SK-N-SH (cell line): Measurements from ENCODE around the gene SIL1. TPM values are rescaled to one million over a fixed set of nuclear protein-coding genes. Genes with fewer than 3 reads are reported as not detected.
A peak's percentile ranks its signal among the peaks of the same experiment; 100 is the strongest.

Experiments used
- CTCF ChIA-PET: fragments of 300-600, 350-600 bp; formaldehyde crosslinking; extraction: SDS; loops from one replicate; lab custom pipeline; 2021; lab: Yijun Ruan, JAX
- POLR2A ChIA-PET: fragments of 350-600 bp; sonication (Branson Sonifier 250); formaldehyde crosslinking; extraction: SDS; loops from one replicate; lab custom pipeline; 2020; ENCODE audit warnings: antibody characterized with exemption, inconsistent platforms; lab: Yijun Ruan, JAX
- DNase-seq: peaks from one replicate; pipeline ENCODE4 v3.0.0; 2012
- H2AFZ ChIP-seq: fragments of 200-600 bp; sonication (generic); 2 replicates; pipeline ENCODE4 v1.8.1; 2016; ENCODE audit warnings: antibody characterized with exemption, mild to moderate bottlenecking, low read depth
- H3F3A ChIP-seq: fragments of 200-600 bp; sonication (generic); replicated peaks from 2 replicates; pipeline ENCODE3; 2016; ENCODE audit warnings: antibody characterized with exemption, mild to moderate bottlenecking; ENCODE audit not compliant: insufficient read depth
- H3K27ac ChIP-seq, 2 experiments: fragments of 200-500 bp in 1 of 2; fragments of 200-600 bp in 1 of 2; sonication (Bioruptor generic) in 1 of 2; sonication (generic), shearing (Covaris generic) in 1 of 2; 2 replicates each; pipeline versions ENCODE4 v1.5.1 to v1.6.1; 2014 to 2016; ENCODE audit warnings: low read depth in 2 of 2, inconsistent platforms in 1 of 2, low read length in 1 of 2, mild to moderate bottlenecking in 1 of 2, mixed read lengths in 1 of 2
- H3K27me3 ChIP-seq: fragments of 200-600 bp; sonication (generic), shearing (Covaris generic); 2 replicates; pipeline ENCODE4 v1.6.1; 2016; ENCODE audit warnings: mixed run types; ENCODE audit not compliant: insufficient read depth
- H3K36me3 ChIP-seq, 2 experiments: fragments of 200-500 bp in 1 of 2; fragments of 200-600 bp in 1 of 2; sonication (Bioruptor generic) in 1 of 2; sonication (generic) in 1 of 2; replicated peaks in 1 of 2; 2 replicates each; pipeline versions ENCODE3 to v1.5.1; 2014 to 2016; ENCODE audit warnings: low read length in 1 of 2, mild to moderate bottlenecking in 1 of 2; ENCODE audit not compliant: insufficient read depth in 2 of 2, control insufficient read depth in 1 of 2
- H3K4me1 ChIP-seq, 2 experiments: fragments of 200-500 bp in 1 of 2; fragments of 200-600 bp in 1 of 2; sonication (Bioruptor generic) in 1 of 2; sonication (generic), shearing (Covaris generic) in 1 of 2; 2 replicates each; pipeline versions ENCODE4 v1.5.1 to v1.6.1; 2014 to 2016; ENCODE audit warnings: low read depth in 1 of 2, low read length in 1 of 2, mixed run types in 1 of 2; ENCODE audit not compliant: insufficient read depth in 2 of 2, control insufficient read depth in 1 of 2
- H3K4me2 ChIP-seq: fragments of 200-600 bp; sonication (generic), shearing (Covaris generic); 2 replicates; pipeline ENCODE4 v1.6.1; 2017; ENCODE audit warnings: mixed run types
- H3K4me3 ChIP-seq, 2 experiments: fragments of 200-500 bp in 1 of 2; fragments of 200-600 bp in 1 of 2; sonication (Bioruptor generic) in 1 of 2; sonication (generic), shearing (Covaris generic) in 1 of 2; 2 replicates each; pipeline versions ENCODE4 v1.5.1 to v1.8.1; 2014 to 2016; ENCODE audit warnings: low read depth in 2 of 2, inconsistent platforms in 1 of 2, low read length in 1 of 2, mild to moderate bottlenecking in 1 of 2, mixed read lengths in 1 of 2, moderate library complexity in 1 of 2
- H3K79me2 ChIP-seq: fragments of 200-600 bp; sonication (generic); 2 replicates; pipeline ENCODE4 v1.8.1; 2017; ENCODE audit warnings: mild to moderate bottlenecking; ENCODE audit not compliant: insufficient read depth
- H3K9ac ChIP-seq: fragments of 200-600 bp; sonication (generic); 2 replicates; pipeline ENCODE4 v1.6.1; 2017; ENCODE audit warnings: mixed run types
- H3K9me2 ChIP-seq: fragments of 200-600 bp; sonication (generic); 2 replicates; pipeline ENCODE4 v1.6.1; 2017; ENCODE audit warnings: mixed run types
- H3K9me3 ChIP-seq: fragments of 200-600 bp; sonication (generic); 2 replicates; pipeline ENCODE4 v1.6.1; 2017; ENCODE audit warnings: mixed run types, mild to moderate bottlenecking, moderate library complexity
- H4K20me1 ChIP-seq: fragments of 200-600 bp; sonication (generic); 2 replicates; pipeline ENCODE4 v1.6.1; 2017; ENCODE audit warnings: mild to moderate bottlenecking, mixed run types; ENCODE audit not compliant: insufficient read depth
- CHD2 ChIP-seq: fragments of 150-350 bp; IDR thresholded peaks from 2 replicates; pipeline ENCODE4 v1.6.1; 2018; ENCODE audit warnings: low read length; ENCODE audit not compliant: partially characterized antibody
- ELF1 ChIP-seq: IDR thresholded peaks from 2 replicates; pipeline ENCODE4 v1.4.0; 2012
- EP300 ChIP-seq, 2 experiments: IDR thresholded peaks; 2 replicates each; pipeline versions ENCODE4 v1.4.0 to v1.6.1; 2012; ENCODE audit warnings: borderline replicate concordance in 1 of 2, low read depth in 1 of 2, low read length in 1 of 2
- FOSL2 ChIP-seq: IDR thresholded peaks from 2 replicates; pipeline ENCODE4 v1.4.0; 2012; ENCODE audit warnings: low read depth, mild to moderate bottlenecking, moderate library complexity, borderline replicate concordance
- GATA2 ChIP-seq: sonication (generic); formaldehyde crosslinking; IDR thresholded peaks from 2 replicates; pipeline ENCODE4 v1.5.0; 2020; ENCODE audit warnings: mild to moderate bottlenecking, missing genetic modification reagents
- JUND ChIP-seq: IDR thresholded peaks from 2 replicates; pipeline ENCODE4 v1.4.0; 2012
- MEF2A ChIP-seq: IDR thresholded peaks from 2 replicates; pipeline ENCODE4 v1.4.0; 2012; ENCODE audit warnings: low read depth, borderline replicate concordance
- MXI1 ChIP-seq: IDR thresholded peaks from 2 replicates; pipeline ENCODE4 v1.6.1; 2012; ENCODE audit warnings: mild to moderate bottlenecking, low read depth, low read length, improper control_type of control experiment
- NFIC ChIP-seq: IDR thresholded peaks from 2 replicates; pipeline ENCODE4 v1.4.0; 2012; ENCODE audit warnings: borderline replicate concordance
- POLR2AphosphoS5 ChIP-seq: IDR thresholded peaks from 2 replicates; pipeline ENCODE4 v1.6.1; 2012; ENCODE audit warnings: low read depth, low read length
- RCOR1 ChIP-seq: fragments of 150-350 bp; IDR thresholded peaks from 2 replicates; pipeline ENCODE4 v1.6.1; 2017; ENCODE audit warnings: antibody characterized with exemption, low read length
- RFX5 ChIP-seq: IDR thresholded peaks from 2 replicates; pipeline ENCODE4 v1.6.1; 2012; ENCODE audit warnings: mild to moderate bottlenecking, improper control_type of control experiment, low read length
- TEAD4 ChIP-seq: IDR thresholded peaks from 2 replicates; pipeline ENCODE4 v1.4.0; 2012; ENCODE audit warnings: mild to moderate bottlenecking, borderline replicate concordance; ENCODE audit not compliant: insufficient read depth
- WGBS: methylation state at CpG from one replicate; pipeline ENCODE4 v1.1.6; 2017; ENCODE audit warnings: low lambda C conversion rate; 5-methylcytosine and 5-hydroxymethylcytosine counted together
- polyA plus RNA-seq, 3 experiments: library from polyadenylated mRNA; depleted of rRNA; stranded (reverse); fragments of >200 nt; gene quantifications; 2 replicates each; pipeline ENCODE4 v1.2.3, GENCODE V29; 2012
- TF ChIP-seq, protein P1 (sequence below): fragments of 200-600 bp; sonication (generic); IDR thresholded peaks from 2 replicates; pipeline ENCODE4 v1.6.1; 2017; ENCODE audit warnings: antibody characterized with exemption, mild to moderate bottlenecking, moderate library complexity
- TF ChIP-seq, protein P2 (sequence below): IDR thresholded peaks from 2 replicates; pipeline ENCODE4 v1.4.0; 2012; ENCODE audit warnings: low read depth, borderline replicate concordance
- TF ChIP-seq, protein P3 (sequence below): fragments of 150-350 bp; IDR thresholded peaks from 2 replicates; pipeline ENCODE4 v1.6.1; 2017; ENCODE audit warnings: antibody characterized with exemption, low read length, low read depth, borderline replicate concordance
- TF ChIP-seq, protein P4 (sequence below): IDR thresholded peaks from 2 replicates; pipeline ENCODE4 v1.4.0; 2012; ENCODE audit warnings: low read depth, borderline replicate concordance

The SIL1 gene
- polyA plus RNA-seq, 1 of the 3 experiments (the other 2 are of a cell fraction): 25.9 TPM

DNA sequence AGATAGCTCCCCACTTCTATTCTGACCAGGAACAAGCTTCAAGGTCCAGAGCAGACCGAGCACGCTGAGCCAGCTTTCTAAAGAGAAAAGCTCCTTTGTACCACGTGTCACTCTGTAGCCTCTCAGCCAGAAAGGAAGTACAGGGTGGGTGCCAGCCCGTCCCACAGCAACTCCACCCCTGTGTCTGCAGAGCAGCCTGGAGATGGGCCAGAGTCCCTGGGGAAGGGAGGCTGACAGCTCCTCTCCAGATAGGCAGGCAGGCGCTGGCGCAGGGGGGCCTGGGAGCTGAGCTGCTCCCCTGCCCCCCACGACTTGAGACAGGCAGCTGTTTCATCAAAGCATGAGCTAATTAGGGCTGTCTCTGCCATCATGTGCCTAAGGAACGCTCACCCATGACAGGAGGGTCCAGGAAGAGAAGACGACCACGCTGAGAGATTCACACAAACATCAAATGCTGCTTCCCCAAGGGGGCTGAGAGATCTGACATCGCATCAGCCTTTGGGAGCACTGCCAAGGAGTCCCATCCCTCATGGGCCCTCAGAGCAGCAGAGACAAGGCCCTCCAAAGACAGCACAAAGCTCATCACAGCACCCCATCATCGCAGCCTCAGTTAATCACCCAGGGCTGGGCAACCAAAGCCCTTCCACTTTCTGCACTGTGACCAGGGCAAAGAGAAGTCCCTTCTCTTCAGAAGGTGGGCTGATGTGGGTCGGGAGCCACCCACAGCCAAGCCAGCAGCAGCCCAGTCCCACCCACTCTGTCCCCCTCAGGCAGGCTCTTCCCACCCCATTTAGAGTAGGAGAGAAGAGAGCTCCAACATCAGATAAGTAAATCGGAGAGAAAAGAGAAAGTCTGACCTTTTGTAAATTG lies 244.5 kb downstream of the SIL1 start (continued):
- TF ChIP-seq, protein P1, sequence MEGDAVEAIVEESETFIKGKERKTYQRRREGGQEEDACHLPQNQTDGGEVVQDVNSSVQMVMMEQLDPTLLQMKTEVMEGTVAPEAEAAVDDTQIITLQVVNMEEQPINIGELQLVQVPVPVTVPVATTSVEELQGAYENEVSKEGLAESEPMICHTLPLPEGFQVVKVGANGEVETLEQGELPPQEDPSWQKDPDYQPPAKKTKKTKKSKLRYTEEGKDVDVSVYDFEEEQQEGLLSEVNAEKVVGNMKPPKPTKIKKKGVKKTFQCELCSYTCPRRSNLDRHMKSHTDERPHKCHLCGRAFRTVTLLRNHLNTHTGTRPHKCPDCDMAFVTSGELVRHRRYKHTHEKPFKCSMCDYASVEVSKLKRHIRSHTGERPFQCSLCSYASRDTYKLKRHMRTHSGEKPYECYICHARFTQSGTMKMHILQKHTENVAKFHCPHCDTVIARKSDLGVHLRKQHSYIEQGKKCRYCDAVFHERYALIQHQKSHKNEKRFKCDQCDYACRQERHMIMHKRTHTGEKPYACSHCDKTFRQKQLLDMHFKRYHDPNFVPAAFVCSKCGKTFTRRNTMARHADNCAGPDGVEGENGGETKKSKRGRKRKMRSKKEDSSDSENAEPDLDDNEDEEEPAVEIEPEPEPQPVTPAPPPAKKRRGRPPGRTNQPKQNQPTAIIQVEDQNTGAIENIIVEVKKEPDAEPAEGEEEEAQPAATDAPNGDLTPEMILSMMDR: no peak
- TF ChIP-seq RCOR1 (peak; percentile 73), RFX5 (no peak), CHD2 (peak; percentile 80), FOSL2 (no peak), EP300 (IDR thresholded peaks at IDR 0.05; ENCODE audit: borderline replicate concordance in 1 of 2, low read depth in 1 of 2, low read length in 1 of 2) (peak in 1 of 2 experiments; percentile 60; a peak in 1 of 4 replicates), NFIC (no peak), GATA2 (CRISPR knock-in tag) (peak; percentile 58)
- TF ChIP-seq, protein P2, sequence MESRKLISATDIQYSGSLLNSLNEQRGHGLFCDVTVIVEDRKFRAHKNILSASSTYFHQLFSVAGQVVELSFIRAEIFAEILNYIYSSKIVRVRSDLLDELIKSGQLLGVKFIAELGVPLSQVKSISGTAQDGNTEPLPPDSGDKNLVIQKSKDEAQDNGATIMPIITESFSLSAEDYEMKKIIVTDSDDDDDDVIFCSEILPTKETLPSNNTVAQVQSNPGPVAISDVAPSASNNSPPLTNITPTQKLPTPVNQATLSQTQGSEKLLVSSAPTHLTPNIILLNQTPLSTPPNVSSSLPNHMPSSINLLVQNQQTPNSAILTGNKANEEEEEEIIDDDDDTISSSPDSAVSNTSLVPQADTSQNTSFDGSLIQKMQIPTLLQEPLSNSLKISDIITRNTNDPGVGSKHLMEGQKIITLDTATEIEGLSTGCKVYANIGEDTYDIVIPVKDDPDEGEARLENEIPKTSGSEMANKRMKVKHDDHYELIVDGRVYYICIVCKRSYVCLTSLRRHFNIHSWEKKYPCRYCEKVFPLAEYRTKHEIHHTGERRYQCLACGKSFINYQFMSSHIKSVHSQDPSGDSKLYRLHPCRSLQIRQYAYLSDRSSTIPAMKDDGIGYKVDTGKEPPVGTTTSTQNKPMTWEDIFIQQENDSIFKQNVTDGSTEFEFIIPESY: no peak

DNA sequence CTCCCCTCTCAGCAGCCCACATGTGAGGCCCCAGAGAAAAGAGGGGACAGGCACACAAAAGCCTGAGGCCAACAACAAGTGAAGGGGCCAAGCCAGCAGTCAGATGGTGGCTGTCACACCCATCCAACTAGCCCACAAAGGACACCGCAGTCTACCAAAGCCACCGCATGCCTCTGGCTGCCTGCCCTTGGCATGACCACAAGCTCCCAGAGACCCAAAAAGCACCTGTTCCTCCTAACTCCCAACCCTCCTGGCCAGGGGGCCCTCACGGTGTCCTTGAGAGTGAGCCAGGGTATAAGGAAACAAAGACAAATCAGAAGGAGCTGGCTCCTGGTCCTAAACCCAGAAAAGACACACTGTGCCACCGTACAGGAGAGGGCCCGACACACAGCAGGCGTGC lies 245.2 kb downstream of the SIL1 start:
- Histone ChIP-seq H3K27ac (peak overlapping the region in 1 of 2 experiments; percentile 98; a peak in 2 of 4 replicates), H3K4me3 (no peak overlapping the region), H3F3A (no peaks in the 10 kb centered on the region), H3K4me2 (peak overlapping the region; percentile 63; the same call in 1 of the 2 replicates), H3K9ac (no peak overlapping the region), H3K4me1 (peaks cover 16 to 82% of the 10 kb centered on the region in 2 experiments; a peak in 3 of 4 replicates), H3K9me3 (no peaks in the 10 kb centered on the region), H3K79me2 (no peaks in the 10 kb centered on the region), H3K27me3 (no peaks in the 10 kb centered on the region), H2AFZ (no peak overlapping the region), H3K9me2 (no peaks in the 10 kb centered on the region), H4K20me1 (no peaks in the 10 kb centered on the region), H3K36me3 (no peaks in the 10 kb centered on the region)
- no peak for DNase-seq
- ChIA-PET POLR2A (interaction anchor here (0.6 to 1.7 kb wide), 6 partner anchors 10 to 341 kb away, joined by 3 to 9 read pairs (median 4); partner anchors contain the start of genes LRRTM2 and MATR3), CTCF (interaction anchor here (0.7 to 2.1 kb wide), 5 partner anchors 11 to 309 kb away, joined by 3 to 11 read pairs (median 3); no protein-coding TSS in a partner anchor)
- WGBS: 89% methylated on average over 5 of the region's 6 CpGs
- TF ChIP-seq MEF2A (no peak), ELF1 (no peak), TEAD4 (no peak), MXI1 (no peak), FOSL2 (no peak), GATA2 (CRISPR knock-in tag) (no peak), JUND (no peak), POLR2AphosphoS5 (no peak), RFX5 (no peak)
- TF ChIP-seq, protein P2: no peak
- TF ChIP-seq, protein P3, sequence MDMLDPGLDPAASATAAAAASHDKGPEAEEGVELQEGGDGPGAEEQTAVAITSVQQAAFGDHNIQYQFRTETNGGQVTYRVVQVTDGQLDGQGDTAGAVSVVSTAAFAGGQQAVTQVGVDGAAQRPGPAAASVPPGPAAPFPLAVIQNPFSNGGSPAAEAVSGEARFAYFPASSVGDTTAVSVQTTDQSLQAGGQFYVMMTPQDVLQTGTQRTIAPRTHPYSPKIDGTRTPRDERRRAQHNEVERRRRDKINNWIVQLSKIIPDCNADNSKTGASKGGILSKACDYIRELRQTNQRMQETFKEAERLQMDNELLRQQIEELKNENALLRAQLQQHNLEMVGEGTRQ: no peak
- TF ChIP-seq, protein P4, sequence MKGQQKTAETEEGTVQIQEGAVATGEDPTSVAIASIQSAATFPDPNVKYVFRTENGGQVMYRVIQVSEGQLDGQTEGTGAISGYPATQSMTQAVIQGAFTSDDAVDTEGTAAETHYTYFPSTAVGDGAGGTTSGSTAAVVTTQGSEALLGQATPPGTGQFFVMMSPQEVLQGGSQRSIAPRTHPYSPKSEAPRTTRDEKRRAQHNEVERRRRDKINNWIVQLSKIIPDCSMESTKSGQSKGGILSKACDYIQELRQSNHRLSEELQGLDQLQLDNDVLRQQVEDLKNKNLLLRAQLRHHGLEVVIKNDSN: no peak
